Spleen (tissue), 7 donors: ENCODE measurements around the gene COL8A1.

Experiments used
- CTCF ChIP-seq, 11 experiments: fragments of 200-600 bp in 7 of 11; fragments of 450-650 bp in 4 of 11; sonication (generic) in 4 of 11; IDR thresholded peaks in 8 of 11; conservative IDR thresholded peaks in 3 of 11; 1 replicate in 7 of 11; 2 replicates in 4 of 11; pipeline versions ENCODE4 v1.4.0 to v1.8.0; 2016 to 2021; ENCODE audit warnings: antibody characterized with exemption in 11 of 11, inconsistent platforms in 4 of 11, mild to moderate bottlenecking in 1 of 11
- POLR2A ChIP-seq, 3 donors: fragments of 450-650 bp; IDR thresholded peaks; one replicate each; pipeline ENCODE4 v1.5.1; 2017; ENCODE audit warnings: antibody characterized with exemption in 3 of 3, mild to moderate bottlenecking in 1 of 3
- POLR2AphosphoS5 ChIP-seq, 3 donors: sonication (generic); formaldehyde crosslinking; IDR thresholded peaks; one replicate each; pipeline ENCODE4 v1.5.1; 2017; ENCODE audit warnings: antibody characterized with exemption in 3 of 3
- donor health status: DM: no; HTN: no; CAD: no; lungs with moderate emphysema.
- donor health status: DM: no; HTN: no; CAD: no.
- donor health status: DM: no; HTN: no; CAD: no.

DNA sequence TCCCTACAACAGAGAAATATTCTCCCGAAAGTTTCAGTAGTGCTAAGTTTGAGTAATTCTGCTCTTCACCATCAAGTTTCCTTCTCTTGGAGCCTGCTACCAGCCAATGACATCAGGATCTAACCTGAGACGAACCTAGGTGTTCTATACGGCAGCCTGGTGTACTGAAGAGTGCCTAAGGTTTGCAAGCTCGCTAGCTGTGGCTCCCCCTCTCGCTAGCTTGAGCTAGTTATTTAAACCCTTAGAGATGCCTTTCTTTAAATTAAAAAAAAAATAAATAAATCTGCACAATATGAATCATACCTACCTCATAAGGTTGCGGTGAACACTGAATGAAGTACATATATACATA is 1.4 kb upstream of the COL8A1 start:
- TF ChIP-seq POLR2A (IDR thresholded peaks at IDR 0.05) (no peak), CTCF (IDR thresholded peaks at IDR 0.05 in 8 of 11, conservative IDR thresholded peaks at IDR 0.05 in 3 of 11) (no peak), POLR2AphosphoS5 (IDR thresholded peaks at IDR 0.05) (no peak)
